GM12874 (cell line): ENCODE data around the gene CNTN2.

Source experiments
- TF ChIP-seq, protein P1 (sequence below): IDR thresholded peaks from 2 replicates; pipeline ENCODE4 v1.5.1; 2011; ENCODE audit warnings: low read depth, mild to moderate bottlenecking, control low read depth, low read length, moderate library complexity; ENCODE audit not compliant: insufficient read depth

CNTN2 gene

DNA sequence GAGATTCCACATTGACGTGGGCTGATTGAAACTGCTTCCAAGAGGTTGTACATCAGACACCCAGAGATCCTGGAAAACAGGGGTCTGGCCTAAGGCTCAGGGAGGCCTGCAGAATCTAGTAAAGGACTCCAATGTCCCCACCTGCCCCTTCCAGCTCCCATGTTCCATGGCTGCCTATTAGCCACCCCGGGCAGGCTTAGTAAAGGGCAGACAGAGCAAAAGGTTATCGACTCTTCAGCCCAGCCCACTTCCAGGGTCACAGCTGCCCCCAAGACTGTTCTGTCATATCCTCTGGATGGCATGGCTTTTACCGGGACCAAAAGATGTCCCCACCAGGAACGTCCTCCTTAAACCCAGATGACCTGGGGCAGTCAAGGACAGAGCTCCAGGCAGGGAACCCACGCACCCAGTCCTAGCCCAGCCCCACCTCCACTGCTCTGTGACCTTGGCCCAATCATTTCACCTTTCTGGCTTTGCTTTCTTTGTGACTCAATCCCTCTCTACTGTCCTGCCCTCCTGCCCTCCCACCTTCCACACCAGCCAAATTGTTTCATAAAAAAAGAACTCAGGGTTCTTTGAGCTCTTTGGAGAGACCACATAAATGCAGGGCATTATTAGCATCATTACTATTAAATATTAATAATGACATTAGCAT, 4.8 kb upstream of the CNTN2 start:
- TF ChIP-seq, protein P1, sequence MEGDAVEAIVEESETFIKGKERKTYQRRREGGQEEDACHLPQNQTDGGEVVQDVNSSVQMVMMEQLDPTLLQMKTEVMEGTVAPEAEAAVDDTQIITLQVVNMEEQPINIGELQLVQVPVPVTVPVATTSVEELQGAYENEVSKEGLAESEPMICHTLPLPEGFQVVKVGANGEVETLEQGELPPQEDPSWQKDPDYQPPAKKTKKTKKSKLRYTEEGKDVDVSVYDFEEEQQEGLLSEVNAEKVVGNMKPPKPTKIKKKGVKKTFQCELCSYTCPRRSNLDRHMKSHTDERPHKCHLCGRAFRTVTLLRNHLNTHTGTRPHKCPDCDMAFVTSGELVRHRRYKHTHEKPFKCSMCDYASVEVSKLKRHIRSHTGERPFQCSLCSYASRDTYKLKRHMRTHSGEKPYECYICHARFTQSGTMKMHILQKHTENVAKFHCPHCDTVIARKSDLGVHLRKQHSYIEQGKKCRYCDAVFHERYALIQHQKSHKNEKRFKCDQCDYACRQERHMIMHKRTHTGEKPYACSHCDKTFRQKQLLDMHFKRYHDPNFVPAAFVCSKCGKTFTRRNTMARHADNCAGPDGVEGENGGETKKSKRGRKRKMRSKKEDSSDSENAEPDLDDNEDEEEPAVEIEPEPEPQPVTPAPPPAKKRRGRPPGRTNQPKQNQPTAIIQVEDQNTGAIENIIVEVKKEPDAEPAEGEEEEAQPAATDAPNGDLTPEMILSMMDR: no peak

- TF ChIP-seq, protein P1: no peak
Measured at GRCh38 chr1:205041001-205041715, 1.9 kb upstream of the CNTN2 start.

- TF ChIP-seq, protein P1: no peak
Measured at GRCh38 chr1:205041998-205042910, 758 bp upstream of the CNTN2 start.

DNA sequence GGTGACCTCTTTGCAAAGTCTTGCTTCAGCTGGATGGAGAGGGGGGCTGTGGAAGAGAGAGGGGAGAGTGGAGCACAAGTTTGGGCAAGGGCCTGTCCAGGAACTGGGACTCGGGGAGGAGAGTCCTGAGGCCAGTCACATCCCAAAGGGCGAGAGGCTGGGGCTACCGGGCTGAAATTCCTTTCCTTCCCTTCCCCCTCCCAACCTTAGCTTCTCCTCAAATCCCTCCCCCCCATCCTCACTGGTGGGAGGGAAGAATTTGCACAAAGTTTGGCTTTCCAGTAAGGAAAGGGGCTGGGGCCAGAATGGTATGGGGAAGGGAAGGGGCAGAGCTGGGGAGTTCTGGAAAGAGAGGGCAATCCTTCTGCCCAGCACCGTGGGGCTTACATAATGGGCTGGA, 854 bp downstream of the CNTN2 start:
- TF ChIP-seq, protein P1: no peak

DNA sequence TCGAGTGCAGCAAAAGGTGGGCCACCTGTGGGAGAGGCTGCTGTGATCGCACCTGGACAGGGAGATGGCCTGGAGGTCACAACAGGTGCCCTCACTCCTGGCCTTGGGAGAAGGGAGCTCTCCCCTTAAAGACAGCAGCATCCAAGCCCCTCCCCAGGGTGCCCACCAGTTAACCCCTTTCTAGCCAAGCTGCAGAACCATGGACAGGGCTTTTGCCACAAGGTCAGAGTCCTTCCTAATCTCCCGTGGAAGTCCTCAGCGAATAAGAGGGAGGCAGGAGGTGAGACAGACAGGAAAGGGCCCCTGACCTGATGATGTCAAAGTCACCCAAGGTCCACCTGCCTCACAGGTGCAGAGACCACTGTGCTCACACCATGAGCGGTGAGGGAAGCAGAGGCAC, 1.7 kb downstream of the CNTN2 start:
- TF ChIP-seq, protein P1: no peak

DNA sequence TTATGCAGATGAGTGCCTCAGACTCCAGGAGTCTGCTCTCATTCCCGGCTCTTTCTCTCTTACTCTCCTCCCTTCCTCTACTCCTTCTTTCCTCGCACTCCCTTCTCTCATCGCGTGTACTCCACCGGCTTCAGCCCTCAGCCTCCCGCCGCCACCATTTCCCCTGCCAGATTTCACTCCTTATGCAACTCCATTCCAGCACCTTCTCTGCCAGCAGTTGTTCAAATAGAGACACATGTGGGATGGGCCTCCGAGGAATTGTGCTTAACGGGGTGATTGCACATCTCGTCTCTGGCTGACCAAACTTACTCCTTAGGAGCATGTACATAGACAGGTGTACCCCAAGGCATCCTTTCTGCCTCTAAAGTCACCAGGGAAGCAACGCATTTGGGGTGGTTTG, 2.1 kb downstream of the CNTN2 start:
- TF ChIP-seq, protein P1: no peak

DNA sequence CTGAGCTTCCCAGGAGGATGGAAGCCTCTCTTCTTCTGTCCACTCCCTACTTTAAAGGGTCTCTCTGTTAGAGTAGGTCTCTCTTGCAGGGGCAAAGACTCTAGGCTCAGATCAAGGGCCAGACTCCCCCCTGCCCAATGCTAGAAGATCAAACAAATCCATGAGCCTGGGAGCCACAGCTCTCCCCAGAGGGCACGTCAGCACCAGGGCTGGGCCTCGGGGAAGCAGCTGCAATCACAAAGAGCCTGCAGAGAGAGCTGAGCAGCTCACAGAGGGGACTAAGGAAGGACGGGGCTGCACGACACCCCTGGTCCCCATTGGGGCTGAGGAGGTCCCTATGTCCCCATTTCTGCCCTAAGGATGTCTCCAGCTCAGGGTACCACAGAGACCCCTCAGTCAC, 3.9 kb downstream of the CNTN2 start:
- TF ChIP-seq, protein P1: no peak
